Stimulated activated CD4-positive, alpha-beta T cell treated with anti-CD3 and anti-CD28 coated beads, Interleukin-15, amount 100 ng/mL, for 48 hours (primary cell): ENCODE results near the gene HECTD4.
"Not testable (repeated sequence)": the region's sequence is repeated elsewhere in the genome, so short reads cannot be mapped to it uniquely, and the experiment has no call there.

Experiments
- DNase-seq, 2 donors: peaks; one replicate each; pipeline ENCODE4 v3.0.0-alpha.2; 2020; ENCODE audit warnings: low read depth in 2 of 2

The HECTD4 gene

GRCh38 chr12:112266473-112266872 is 115.8 kb downstream of the HECTD4 start:
- DNase-seq = no peak

- no peak for DNase-seq
These were observed 120.7 kb downstream of the HECTD4 start for GRCh38 chr12:112261559-112261958.

- no peak for DNase-seq
These were observed 123.3 kb downstream of the HECTD4 start for GRCh38 chr12:112258926-112259325.

GRCh38 chr12:112256780-112257179 is 125.5 kb downstream of the HECTD4 start:
- DNase-seq = no peak

GRCh38 chr12:112252184-112252583 is 130.0 kb downstream of the HECTD4 start:
- DNase-seq = no peak

GRCh38 chr12:112244902-112245301 is 137.3 kb downstream of the HECTD4 start:
- not testable (repeated sequence) for DNase-seq

- no peak for DNase-seq
These were observed 138.7 kb downstream of the HECTD4 start for GRCh38 chr12:112243255-112244110.

- DNase-seq = no peak
These were observed 141.1 kb downstream of the HECTD4 start for GRCh38 chr12:112241176-112241575.

- DNase-seq = no peak
These were observed 142.3 kb downstream of the HECTD4 start for GRCh38 chr12:112239881-112240280.

- no peak for DNase-seq
These were observed 143.2 kb downstream of the HECTD4 start for GRCh38 chr12:112239020-112239419.

GRCh38 chr12:112238441-112238840 is 143.8 kb downstream of the HECTD4 start:
- no peak for DNase-seq

GRCh38 chr12:112236786-112237185 is 145.4 kb downstream of the HECTD4 start:
- DNase-seq = no peak

- no peak for DNase-seq
These were observed 145.8 kb downstream of the HECTD4 start for GRCh38 chr12:112236386-112236785.

GRCh38 chr12:112234303-112234702 is 147.9 kb downstream of the HECTD4 start:
- DNase-seq = no peak

- DNase-seq = no peak
These were observed 149.0 kb downstream of the HECTD4 start for GRCh38 chr12:112233242-112233641.

GRCh38 chr12:112230136-112230535 is 152.1 kb downstream of the HECTD4 start:
- no peak for DNase-seq

- DNase-seq = no peak
These were observed 155.5 kb downstream of the HECTD4 start for GRCh38 chr12:112226768-112227167.

GRCh38 chr12:112220628-112221027 is 161.6 kb downstream of the HECTD4 start:
- DNase-seq = not testable (repeated sequence)

GRCh38 chr12:112219195-112219594 is 163.0 kb downstream of the HECTD4 start:
- no peak for DNase-seq

- DNase-seq = no peak
These were observed 164.1 kb downstream of the HECTD4 start for GRCh38 chr12:112218150-112218549.

- no peak for DNase-seq
These were observed 164.6 kb downstream of the HECTD4 start for GRCh38 chr12:112217647-112218046.

GRCh38 chr12:112216223-112216622 is 166.0 kb downstream of the HECTD4 start:
- DNase-seq = no peak

- no peak for DNase-seq
These were observed 168.2 kb downstream of the HECTD4 start for GRCh38 chr12:112214064-112214463.
